ENCODE measurements around the gene PYM1.
"Not testable (repeated sequence)": the region's sequence is repeated elsewhere in the genome, so short reads cannot be mapped to it uniquely, and the experiment has no call there.

Gene PYM1

GRCh38 chr12:55915482-55915859 is 12.2 kb downstream of the PYM1 start:
- FAIRE-seq, result no peak
- no peak for DNase-seq (ENCODE audit: low spot score)

GRCh38 chr12:55912908-55913307 is 14.8 kb downstream of the PYM1 start:
- FAIRE-seq, result no peak

GRCh38 chr12:55909513-55909884 is 18.2 kb downstream of the PYM1 start:
- FAIRE-seq (no peak), DNase-seq (ENCODE audit: low spot score) (no peak)

More at GRCh38 chr12:55912908-55913307, 14.8 kb downstream of the PYM1 start:
- DNase-seq (ENCODE audit: low spot score), result no peak

DNA sequence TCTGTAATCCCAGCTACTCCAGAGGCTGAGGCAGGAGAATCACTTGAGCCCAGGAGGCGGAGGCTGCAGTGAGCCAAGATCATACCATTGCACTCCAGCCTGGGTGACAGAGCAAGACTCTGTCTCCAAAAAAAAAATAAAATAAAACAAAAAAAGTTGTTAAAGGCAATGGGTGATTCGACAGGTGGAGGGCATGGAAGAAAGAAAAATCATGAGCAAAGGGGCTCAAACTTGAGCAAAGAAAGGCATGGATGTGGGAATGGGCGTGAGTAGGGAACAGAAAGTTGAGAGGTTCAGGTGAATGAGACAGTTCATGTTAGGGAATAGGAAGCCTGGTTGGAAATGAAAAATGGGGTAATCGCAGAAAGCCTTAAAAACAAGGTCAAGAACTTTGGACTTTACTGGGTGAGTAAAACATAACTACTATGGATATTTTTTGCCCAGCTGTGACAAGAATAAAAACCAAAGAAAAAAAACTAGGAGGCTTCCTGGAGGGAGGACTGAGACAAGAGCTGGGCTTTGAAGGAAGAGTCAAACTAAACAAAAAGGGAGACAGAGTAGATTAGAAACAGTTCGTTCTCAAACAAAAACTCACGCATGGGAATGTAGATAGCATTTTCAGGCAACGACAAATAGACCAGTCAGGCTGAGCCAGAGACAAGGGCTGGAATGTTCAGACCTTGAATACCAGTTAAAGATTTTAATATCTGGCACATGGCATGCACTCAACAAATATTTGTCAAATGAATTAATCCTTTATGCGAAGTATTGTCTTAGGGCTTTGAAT is 18.8 kb downstream of the PYM1 start:
- DNase-seq (ENCODE audit: low spot score) (no peak), FAIRE-seq (no peak)

GRCh38 chr12:55906056-55906455 is 21.6 kb downstream of the PYM1 start:
- DNase-seq (ENCODE audit: low spot score), result no peak
- no peak for FAIRE-seq

GRCh38 chr12:55901881-55902490 is 25.7 kb downstream of the PYM1 start:
- no peak for FAIRE-seq
- no peak for DNase-seq (ENCODE audit: low spot score)

- DNase-seq (ENCODE audit: low spot score), result no peak
- FAIRE-seq, result no peak
These were observed 28.6 kb downstream of the PYM1 start for GRCh38 chr12:55899082-55899481.

- FAIRE-seq (no peak), DNase-seq (ENCODE audit: low spot score) (no peak)
These were observed 34.0 kb downstream of the PYM1 start for GRCh38 chr12:55893723-55894122.

DNA sequence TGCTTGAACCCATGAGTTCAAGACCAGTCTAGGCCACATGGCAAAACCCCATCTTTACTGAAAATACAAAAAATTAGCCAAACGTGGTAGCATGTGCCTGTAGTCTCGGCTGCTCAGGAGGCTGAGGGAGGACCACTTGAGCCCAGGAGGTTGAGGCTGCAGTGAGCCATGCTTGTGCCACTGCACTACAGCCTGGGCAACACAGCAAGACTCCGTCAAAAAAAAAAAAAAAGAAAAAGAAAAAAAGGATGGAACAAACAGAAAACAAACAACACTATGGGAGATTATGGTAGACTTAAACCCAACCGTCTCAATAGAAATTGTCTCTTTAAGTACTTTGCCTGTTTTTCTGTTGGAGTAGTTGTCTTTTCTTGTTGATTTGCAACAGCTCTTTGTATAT is 36.4 kb downstream of the PYM1 start:
- DNase-seq (ENCODE audit: low spot score), result no peak
- FAIRE-seq, result no peak

- DNase-seq (ENCODE audit: low spot score) (no peak), FAIRE-seq (no peak)
These were observed 42.6 kb downstream of the PYM1 start for GRCh38 chr12:55885113-55885512.

DNA sequence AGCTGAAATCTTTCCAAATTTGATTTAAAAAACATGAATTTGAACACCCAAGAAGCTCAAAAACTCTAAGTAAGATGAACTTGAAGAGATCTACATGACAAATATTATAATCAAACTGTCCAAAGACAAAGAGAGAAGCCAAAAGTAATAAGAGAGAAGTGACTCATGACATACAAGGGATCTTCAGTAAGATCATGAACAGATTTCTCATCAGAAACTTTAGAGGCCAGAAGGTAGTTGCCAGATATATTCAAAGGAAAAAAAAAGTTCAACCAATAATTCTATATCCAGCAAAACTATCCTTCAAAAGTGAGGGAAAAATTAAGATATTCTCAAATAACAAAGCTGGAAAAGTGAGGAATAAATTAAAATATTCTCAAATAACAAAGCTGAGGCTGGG is 49.9 kb downstream of the PYM1 start:
- no peak for FAIRE-seq
- no peak for DNase-seq (ENCODE audit: low spot score)

DNA sequence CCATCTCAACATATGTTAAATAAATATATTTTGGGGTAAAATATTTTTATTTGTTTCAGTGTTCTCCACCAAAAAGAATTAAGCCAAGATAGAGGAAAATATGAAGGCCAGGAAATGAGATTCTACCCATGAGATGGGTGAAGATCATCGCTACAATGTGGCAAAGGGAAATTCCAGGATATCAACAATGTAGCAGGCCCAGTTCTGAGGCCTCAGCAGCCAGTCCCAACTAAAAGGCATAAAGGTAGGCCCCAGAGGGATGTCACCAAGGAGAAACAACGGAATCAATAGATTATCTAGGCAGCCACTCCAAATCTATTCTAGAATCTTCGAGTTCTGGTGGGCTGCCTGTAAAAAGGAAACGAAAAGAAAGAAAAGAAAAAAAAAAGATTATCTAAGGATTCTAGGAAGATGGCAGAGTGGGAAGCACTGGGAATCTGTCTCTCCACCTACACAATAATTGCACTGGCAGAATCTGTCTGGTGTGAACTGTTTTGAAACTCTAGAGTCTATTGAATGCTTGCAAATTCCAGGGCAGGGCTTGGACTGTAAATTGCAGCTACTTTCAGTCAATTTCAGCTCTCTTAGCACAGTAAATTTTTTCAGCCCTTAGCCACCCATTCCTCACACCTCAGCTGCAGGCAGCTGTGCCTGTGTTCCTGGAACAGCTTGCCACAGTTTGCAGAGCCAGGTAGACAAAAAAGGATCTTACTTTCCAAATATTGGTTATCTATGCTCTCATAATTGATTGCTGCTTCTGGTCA is 51.8 kb downstream of the PYM1 start:
- FAIRE-seq (no peak), DNase-seq (ENCODE audit: low spot score) (no peak)

- FAIRE-seq (no peak), DNase-seq (ENCODE audit: low spot score) (no peak)
These were observed 53.3 kb downstream of the PYM1 start for GRCh38 chr12:55874443-55874842.

GRCh38 chr12:55866454-55867004 is 61.2 kb downstream of the PYM1 start:
- FAIRE-seq; DNase-seq (ENCODE audit: low spot score): not testable (repeated sequence)

- no peak for FAIRE-seq
These were observed 62.4 kb downstream of the PYM1 start for GRCh38 chr12:55865327-55865726.

DNA sequence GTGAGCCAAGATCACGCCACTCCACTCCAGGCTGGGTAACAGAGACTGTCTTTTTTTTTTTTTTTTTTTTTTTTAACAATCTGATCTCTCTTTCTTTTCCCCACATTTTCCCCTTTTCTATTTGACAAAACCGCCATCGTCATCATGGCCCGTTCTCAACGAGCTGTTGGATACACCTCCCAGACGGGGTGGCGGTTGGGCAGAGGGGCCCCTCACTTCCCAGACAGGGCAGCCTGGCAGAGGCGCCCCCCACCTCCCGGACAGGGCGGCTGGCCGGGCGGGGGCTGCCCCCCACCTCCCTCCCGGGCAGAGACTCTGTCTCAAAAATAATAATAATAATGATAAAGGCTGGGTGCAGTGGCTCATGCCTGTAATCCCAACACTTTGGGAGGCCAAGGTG is 64.8 kb downstream of the PYM1 start:
- FAIRE-seq; DNase-seq (ENCODE audit: low spot score): not testable (repeated sequence)

More at GRCh38 chr12:55865327-55865726, 62.4 kb downstream of the PYM1 start:
- no peak for DNase-seq (ENCODE audit: low spot score)

GRCh38 chr12:55862286-55862685 is 65.4 kb downstream of the PYM1 start:
- no peak for FAIRE-seq

DNA sequence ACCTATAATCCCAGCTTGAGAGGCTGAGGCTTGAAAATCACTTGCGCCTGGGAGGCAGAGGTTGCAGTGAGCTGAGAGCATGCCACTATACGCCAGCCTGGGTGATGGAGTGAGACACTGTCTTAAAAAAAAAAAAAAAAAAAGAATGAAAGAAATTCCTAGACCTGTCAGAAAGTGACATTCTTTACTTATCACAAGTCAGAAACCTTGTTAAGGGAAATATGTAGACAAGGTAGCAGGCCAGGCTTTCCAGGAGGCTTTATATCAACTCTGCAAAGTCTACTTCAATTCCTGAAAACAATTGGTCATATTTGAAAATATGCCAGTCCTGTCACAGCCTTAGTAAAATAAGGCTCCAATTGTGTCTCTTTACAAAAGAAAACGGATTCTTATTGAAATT is 65.8 kb downstream of the PYM1 start:
- no peak for FAIRE-seq
- no peak for DNase-seq (ENCODE audit: low spot score)

More at GRCh38 chr12:55862286-55862685, 65.4 kb downstream of the PYM1 start:
- DNase-seq (ENCODE audit: low spot score), result no peak

GRCh38 chr12:55861396-55861795 is 66.3 kb downstream of the PYM1 start:
- no peak for FAIRE-seq
- no peak for DNase-seq (ENCODE audit: low spot score)

- DNase-seq (ENCODE audit: low spot score) (no peak), FAIRE-seq (no peak)
These were observed 75.0 kb downstream of the PYM1 start for GRCh38 chr12:55852740-55853139.
